ENCODE measurements around the gene MYCBPAP.

Gene MYCBPAP, protein sequence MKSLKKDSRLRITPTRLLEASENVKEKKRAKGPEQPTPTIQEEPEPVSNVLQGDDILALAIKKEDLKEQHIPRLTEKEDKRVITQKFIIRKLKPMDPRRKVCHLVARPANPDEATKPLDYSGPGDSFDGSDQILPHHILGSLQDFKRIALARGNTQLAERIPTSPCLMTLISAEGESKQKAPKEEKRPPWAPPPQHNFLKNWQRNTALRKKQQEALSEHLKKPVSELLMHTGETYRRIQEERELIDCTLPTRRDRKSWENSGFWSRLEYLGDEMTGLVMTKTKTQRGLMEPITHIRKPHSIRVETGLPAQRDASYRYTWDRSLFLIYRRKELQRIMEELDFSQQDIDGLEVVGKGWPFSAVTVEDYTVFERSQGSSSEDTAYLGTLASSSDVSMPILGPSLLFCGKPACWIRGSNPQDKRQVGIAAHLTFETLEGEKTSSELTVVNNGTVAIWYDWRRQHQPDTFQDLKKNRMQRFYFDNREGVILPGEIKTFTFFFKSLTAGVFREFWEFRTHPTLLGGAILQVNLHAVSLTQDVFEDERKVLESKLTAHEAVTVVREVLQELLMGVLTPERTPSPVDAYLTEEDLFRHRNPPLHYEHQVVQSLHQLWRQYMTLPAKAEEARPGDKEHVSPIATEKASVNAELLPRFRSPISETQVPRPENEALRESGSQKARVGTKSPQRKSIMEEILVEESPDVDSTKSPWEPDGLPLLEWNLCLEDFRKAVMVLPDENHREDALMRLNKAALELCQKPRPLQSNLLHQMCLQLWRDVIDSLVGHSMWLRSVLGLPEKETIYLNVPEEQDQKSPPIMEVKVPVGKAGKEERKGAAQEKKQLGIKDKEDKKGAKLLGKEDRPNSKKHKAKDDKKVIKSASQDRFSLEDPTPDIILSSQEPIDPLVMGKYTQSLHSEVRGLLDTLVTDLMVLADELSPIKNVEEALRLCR
- 0.21 to 1.7 reads per million in 2 donors for total RNA-seq

DNA sequence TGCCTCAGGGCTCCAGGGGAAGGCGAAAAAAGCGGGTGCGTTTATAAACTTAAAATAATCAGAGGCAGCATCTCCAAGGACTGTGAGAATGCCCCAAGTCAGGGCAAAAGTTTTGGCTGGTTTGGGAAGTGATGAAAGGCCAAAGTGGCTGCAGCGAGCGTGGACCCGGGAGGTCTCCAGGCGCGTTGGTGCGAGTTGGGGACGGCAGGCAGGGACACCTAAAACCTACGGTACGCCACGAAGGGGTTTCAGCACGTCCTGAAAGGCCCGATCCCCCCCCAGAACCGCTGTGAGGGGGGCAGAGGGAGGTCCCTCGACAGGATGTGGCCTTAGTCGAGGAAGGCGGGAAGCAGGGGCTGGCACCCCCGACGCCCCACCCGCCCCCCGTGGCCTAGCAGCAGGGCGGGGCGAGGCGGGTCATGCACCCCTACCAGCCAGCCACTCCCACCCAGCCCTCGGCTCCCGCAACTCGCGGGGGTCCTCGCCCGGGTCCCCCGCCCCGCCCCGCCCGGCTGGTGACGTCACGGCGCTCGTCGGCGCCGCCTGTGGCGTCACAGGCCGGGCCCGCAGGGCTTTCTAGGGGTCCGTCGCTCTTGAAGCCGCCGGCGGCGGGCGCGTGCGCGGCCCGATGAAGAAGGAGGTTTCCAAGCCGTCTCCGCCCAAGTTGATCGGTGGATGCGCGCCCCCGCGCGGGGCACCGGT, at the start of gene MYCBPAP:
Gene MYCBPAP (plus strand): TSS at position 569 of the 702 bp plus-strand sequence. CDS start 236 bp downstream, outside the sequence.
- DNase-seq, result peak; percentile 72

DNA sequence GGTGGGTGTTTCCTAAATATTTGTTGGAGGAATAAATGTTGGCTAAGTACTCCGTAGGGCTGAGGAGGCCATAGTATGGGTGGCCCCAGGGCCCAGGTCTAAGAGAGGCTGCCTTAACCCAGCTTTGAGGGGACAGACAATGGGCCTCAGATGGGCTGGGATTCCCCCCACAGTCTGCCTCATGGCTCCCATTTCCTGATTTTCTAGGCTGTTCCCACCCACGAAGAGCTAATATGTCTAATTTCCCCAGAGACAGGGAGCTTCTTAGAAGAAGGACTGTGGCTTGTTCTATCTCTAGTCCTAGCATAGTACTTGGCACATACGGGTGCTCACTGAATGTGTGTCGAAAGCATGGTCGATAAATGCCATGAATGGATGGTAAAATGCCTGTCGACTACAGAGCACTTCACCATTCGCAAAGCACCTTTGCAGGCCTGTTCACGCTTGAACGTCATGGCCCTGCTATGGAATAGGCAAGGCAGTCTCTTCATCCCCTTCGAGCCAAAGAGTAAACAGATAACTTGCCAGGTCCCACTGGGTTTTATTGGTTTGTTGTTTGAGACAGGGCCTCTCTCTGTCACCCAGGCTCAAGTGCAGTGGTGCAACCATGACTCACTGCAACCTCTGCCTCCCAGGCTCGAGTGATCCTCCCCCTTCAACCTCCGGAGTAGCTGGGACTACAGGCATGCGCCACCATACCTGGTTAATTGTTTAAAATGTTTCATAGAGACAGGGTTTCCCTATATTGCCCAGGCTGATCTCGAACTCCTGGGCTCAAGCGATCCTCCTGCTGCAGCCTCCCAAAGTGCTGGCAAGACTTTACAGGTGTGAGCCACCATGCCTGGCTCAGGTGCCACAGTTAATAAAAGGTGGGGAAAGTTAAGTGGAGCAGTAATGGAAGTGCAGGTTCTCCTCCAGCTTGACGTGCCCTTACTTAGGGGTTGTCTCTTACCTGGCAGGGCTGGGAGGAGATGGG, 49.2 kb upstream of the MYCBPAP start:
- DNase-seq, result no peak

DNA sequence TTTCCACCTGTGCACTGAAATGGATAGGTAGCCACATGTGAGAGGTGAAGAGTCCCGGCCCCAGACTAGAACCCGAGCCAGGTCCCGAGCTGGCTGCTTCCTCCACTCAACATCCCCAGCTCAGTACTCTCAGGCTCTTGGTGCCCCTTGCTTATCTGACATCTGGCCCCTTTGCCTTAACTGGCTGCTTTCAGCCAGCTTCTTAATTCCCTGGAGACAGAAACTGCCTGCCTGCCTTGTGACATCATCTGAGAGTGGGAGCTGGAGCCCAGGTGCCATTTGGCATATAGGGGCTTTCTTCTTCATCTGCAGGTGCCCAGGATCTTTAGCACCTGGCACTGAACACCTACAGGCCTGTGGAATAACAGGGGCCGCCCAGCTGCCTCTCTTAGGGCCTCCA, 48.5 kb upstream of the MYCBPAP start:
- DNase-seq, result no peak

DNA sequence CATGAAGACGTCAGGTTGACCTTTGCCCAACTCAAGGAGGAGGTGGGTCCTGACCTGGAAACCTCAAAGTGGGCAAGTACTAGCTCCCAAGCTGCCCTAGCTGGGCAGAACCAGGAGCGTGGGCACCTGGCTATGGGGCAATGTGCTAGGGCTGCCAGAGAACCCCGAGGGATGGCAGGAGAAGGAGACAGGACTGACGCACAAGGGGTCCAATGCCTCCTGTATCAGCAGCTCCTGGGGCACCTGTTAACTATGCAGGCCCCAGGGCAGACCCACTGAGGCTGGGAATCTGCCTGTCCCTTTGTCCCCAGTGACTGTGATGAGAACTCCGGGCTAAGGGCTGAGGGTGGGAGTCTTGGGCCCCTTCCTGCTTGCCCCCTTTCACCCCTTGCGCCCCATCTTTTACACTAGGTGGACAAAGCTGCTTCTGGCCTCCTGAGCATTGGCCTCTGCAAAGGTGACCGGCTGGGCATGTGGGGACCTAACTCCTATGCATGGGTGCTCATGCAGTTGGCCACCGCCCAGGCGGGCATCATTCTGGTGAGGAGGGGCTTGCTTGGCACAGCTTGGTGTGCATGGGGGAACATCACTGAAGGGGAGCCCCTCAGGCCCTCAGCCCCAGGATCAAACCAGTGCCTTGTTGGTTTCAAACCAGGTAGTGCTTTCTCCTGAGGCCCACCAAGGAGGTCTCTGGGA, 47.3 kb upstream of the MYCBPAP start:
- DNase-seq, result no peak

DNA sequence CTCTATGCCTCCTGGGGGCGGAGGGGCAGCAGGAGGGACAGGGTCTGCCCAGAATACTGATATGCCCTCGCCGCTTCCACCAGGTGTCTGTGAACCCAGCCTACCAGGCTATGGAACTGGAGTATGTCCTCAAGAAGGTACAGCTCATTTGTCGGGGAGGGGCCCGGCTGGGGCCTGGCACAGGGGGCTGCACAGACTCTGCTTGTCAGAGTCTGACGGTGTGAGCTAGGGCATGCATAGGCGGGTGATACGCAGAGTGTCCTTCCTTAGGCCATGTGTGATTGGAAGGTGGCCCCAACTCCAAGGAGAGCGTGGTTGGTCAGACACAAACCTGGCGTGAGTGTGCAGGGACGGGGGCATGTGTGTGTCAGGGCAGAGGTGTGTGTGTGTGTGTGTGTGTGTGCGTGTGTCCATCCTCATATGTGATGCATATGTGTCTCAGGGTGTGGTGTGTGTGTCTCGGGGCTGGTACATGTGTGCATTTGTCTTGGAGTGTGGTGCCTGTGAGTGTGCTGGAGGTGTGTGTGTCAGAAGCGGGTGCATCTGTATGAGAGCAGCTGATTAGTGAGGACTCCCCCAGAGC, 46.6 kb upstream of the MYCBPAP start:
- no peak for DNase-seq

DNA sequence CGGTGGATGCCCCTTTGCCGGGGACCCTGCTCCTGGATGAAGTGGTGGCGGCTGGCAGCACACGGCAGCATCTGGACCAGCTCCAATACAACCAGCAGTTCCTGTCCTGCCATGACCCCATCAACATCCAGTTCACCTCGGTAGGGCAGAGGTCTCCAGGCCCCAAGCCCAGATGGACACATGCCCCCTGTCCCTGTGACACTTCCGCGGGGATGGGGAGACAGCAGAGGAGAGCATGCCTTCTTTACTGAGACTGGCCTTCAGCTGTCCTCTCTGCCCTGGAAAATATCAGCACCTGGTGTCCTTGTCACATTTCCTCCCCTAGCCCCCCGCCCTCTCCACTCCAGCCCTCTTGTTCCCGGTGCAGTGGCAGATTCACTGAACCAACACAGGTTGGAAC, 45.8 kb upstream of the MYCBPAP start:
- no peak for DNase-seq

DNA sequence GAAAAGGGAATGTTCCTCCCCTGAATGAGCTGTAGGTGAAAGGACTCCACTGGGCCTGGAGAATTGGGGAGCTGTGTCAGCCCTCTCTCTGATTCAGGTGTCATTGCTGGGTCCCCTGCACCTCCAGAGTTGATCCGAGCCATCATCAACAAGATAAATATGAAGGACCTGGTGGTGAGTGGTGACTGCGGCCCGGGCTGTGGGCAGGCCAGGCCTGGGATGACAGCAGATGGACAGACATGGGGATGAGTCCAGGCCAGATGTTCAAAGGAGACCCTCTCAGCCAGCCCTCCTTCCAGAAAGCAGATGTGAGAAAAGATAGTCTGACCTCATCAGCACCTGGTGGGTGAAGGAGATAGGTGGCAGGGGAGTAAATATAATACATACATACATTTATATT, 44.1 kb upstream of the MYCBPAP start:
- no peak for DNase-seq

DNA sequence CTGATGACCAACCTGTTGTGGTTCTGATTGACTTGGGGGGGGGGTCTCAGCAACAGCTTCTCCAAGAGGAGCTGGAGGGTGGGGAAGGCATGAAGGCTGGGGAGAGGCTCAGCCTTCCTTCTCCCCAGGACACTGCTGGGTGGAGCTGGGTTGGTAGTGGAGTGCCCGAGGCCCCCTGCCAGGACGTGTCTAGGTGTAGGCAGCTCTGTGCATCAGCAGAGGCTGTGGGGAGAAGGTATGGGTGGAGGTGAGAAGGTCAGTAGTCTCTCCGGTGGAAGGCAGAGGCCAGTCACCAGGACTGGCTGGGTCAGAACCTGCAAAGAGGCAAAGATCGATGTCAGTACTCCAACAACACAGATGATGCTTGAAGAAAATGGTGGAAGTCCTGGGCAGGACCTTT, 43.5 kb upstream of the MYCBPAP start:
- no peak for DNase-seq

DNA sequence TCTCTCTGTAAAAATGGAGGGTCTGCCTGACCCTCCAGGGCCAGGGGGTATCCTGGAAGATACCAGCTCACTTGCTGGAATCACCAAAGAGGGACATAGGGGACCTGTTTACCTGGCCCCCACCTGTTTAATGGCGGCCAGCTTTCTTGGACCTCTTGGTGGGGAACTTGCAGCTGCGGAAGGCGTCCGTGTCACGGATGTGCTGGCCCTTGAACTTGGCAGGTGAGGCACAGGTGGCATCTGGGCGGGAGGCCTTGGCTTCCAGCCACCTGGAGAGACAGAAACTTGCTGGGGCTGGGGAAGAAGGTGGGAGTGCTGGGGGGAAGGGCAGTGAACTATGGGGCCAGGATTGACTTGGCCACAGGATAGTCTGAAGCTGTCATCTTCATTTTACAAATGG, 43.1 kb upstream of the MYCBPAP start:
- DNase-seq, result no peak

DNA sequence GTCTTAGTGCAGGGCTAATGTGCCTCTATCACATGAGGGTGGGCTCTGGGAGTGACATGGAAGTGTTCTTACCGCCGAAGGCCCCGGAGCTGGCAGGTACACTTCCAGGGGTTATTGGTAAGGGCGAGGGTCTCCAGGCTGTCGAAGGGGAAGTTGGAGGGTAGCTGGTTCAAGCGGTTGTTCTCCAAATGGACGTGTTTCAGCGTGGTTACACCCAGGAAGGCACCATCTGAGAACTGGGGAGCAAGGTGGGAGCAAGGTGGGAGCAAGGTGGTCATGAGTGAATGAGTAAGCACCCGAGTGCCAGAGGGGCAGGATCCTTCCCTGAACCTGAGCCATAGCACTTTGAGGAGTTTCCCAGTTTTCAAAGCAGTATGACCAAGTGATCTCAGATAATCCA, 42.6 kb upstream of the MYCBPAP start:
- DNase-seq, result no peak

DNA sequence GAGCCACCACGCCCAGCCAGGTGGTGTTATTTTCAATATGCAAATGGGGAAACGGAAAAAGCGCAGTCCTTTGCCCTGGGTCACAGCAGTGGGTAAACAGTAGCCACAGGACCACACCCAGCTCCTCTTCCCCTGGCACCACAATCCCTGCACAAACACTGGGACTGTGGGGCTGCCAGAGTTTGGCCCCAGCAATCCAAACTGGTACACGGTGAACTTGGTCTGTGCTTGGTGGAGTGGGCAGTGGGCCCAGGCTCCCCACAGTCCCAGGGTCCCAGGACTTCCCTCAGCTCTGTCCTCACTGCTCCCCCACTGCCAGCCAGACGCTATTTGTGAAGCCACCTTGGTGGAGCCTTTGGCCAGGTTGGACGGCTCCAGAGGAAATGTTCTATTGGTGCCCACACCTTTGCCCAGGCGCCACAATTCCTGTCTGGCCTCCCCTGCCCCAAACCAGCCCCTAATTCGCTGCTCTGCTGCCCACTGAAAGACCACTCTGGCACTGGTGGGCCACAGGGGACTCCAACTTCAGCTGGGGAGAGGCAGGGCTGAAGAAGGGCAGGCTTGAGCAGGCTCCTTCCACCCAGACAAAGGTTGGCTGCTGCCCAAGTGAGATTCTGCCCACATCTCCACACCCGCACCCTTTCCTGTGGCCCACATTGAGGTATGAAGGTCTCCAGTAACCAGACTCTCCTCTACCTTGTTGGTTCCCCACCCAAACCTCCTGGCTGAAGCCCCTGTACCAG, 41.7 kb upstream of the MYCBPAP start:
- no peak for DNase-seq

DNA sequence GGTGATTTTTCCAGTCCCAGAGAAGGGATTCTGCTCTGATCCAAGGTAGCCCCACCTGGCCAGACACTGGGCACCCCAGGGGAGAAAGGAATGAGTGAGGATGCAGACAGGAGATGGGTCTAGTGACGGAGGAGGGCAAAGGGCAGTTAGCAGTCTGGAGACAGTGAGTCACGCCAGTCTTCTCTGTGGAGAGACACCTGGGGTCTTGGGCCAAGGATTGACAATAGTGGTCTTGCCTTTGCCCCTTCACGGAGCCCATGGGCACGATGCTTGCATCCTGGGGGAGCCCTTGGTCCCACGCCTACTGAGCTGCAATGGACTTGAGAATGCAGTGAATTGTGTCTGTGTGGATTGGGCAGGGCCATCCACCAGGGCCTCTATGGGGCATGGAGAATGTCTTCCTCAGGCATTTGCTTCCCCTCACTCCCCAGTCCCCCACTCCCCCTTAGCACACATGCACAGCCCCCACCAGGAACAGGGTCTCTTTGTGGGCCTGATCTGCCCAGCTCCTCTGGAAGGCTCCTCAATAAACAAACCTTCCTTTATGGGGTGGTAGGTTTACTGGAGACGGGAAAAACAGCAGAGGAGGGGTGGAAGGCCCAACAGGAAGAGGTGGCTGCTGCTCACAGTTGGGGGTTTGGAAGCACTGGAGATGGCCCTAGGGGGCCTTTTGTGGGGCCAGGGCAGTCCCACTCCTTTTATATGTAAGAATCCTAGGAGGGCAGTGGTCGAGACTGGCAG, 41.0 kb upstream of the MYCBPAP start:
- DNase-seq, result no peak

DNA sequence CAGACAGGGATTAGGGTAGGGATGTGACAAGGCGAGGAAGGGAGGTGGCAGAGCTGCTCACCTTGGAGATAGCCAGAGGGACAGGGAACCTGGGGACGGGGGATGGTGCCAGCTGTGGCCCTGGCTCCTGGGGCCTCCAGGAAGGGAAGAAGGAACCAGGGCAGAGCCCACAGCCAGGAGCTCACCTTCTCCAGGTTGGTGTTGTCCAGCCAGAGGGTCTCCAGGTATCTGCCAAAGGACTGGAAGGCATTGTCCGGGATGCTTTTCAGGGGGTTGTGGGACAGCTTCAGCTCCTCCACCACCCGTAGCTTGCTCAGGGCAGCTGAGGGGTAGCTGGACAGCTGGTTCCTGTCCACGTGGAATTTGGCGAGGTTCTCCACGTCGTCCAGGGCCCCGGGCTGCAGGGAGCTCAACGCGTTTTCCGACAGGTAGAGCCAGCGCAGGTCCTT, 40.4 kb upstream of the MYCBPAP start:
- no peak for DNase-seq

DNA sequence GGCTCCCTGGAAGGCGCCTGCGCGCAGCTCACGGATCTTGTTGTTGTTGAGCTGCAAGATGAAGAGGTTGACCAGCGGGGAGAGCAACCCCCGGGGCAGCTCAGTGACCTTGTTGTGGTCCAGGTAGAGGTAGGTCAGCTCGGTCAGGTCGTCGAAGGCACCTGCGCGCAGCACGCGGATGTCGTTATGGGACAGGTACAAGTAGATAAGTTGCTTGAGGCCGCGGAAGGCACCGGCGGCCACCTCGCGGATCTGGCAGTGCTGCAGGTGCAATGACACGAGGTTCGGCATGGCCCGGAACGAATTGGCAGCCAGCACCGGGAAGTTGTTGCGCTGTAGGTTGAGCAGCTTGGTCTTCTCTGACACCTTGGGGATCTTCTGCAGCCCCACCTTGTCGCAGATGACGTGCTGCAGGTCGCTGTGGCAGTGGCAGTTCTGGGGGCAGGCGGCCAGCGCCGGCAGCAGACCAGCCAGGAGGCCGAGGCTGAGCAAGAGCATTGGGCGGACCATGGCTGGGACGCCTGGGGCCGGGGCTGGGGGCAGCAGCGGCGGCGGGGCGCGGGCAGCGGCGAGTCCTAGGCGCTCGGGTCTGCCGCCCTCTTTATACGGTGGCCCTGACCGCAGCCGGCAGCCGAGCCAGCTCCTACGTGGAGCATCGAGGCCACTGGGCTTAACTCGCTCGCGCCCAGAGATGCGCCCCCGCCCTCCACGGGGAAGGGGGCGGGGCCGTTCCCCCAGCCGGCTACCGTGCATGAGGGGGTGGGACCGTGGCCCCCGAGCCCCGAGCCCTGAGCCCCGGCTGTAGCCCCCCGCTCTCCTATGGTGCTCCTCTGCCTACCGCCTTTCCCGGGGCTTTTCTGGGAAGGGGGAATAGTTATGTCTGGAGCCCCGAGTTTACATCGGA, 39.7 kb upstream of the MYCBPAP start, which contains the start of gene CHAD:
Gene CHAD (minus strand): TSS at position 577 of the 904 bp plus-strand sequence. CDS start 67 bp downstream, at position 510.
- no peak for DNase-seq

DNA sequence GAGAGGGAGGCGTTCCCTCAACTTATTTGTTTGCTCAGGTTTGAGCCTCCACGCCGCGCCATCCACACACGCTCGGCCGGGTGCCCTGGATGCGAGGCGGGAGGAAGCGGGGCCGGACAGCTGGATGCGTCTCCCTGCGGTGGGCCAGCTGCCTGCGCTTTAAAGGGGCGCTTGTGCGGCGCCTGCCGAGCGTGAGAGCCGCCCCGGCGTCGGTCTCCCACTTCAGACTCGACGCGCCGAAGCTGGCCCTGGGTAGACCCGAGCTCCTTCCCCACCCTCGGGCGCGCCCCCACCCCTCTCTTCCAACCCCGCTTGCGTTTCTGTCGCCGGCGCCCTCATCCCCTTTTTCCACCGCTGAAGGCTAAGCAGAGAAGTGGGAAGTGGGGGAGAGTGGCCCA, 39.0 kb upstream of the MYCBPAP start:
- DNase-seq, result no peak

DNA sequence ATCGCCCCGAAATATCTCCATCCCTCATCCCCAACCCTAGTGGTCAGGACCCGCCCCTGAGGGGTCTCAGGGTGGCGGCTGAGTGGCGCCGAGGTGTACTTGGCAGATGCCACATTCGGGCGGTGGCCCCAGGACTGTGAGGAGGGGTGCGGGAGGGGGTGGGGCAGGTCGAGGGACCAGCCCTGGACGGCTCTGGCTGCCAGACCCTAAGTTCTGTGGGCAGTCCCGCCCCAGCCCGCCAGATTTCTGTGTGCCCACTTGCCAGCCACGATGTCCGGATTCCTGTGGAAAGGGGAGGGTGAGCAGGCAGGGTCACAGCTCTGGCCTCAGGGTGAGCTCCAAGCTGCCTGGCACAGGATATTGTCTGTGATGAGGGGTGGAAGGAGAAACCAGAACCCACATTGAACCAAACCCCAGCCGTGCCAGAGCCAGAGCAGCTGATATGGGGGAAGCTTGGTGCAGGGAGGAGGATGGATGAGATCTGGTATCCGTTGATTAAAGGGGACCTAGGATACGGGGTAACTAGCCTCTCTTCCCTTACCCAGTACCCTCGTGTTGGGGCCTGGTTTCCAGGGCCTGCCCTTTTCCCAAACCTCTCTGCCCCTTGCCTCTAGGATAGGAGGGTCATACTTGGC, 38.5 kb upstream of the MYCBPAP start:
- DNase-seq, result no peak

DNA sequence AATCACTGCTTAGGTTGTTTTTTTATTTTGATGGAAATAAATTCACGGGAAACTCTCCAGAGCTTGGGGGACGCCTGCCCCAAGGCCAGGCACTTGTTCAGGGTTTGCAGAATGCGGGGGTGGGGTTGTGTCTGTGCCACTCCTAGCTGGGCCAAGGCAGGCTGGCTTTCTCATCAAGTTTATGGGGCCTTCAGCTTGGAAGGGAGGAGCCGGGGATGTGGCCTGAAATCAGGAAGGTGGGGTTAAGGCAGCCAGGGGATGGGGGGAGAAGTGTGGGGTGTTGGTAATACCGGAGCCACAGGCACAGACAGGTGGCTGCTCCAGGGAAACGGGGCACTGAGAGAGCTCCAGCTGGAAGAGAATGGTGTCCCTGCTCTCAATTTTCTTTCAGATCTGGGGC, 37.8 kb upstream of the MYCBPAP start:
- DNase-seq, result no peak
